KMS-11 (cell line): ENCODE results near the gene CCDC93.

Experiments
- H2AFZ ChIP-seq: fragments of 200-600 bp; sonication (generic); 2 replicates; pipeline ENCODE4 v1.6.1; 2016; ENCODE audit warnings: antibody characterized with exemption, mixed run types, low read depth
- H3K27ac ChIP-seq: fragments of 200-600 bp; sonication (generic); 2 replicates; pipeline ENCODE4 v1.6.1; 2016; ENCODE audit warnings: mild to moderate bottlenecking, mixed run types
- H3K27me3 ChIP-seq: fragments of 200-600 bp; sonication (generic); 2 replicates; pipeline ENCODE4 v1.6.1; 2017; ENCODE audit warnings: mild to moderate bottlenecking, low read depth, mixed run types, moderate library complexity; ENCODE audit not compliant: insufficient read depth
- H3K36me3 ChIP-seq: fragments of 200-600 bp; sonication (generic); 2 replicates; pipeline ENCODE4 v1.6.1; 2017; ENCODE audit warnings: mild to moderate bottlenecking, mixed run types; ENCODE audit not compliant: insufficient read depth
- H3K4me1 ChIP-seq: fragments of 200-600 bp; sonication (generic); 2 replicates; pipeline ENCODE4 v1.6.1; 2016; ENCODE audit warnings: mild to moderate bottlenecking, low read depth, mixed run types; ENCODE audit not compliant: poor library complexity, severe bottlenecking
- H3K4me2 ChIP-seq: fragments of 200-600 bp; sonication (generic); 2 replicates; pipeline ENCODE4 v1.7.0; 2016; ENCODE audit warnings: mild to moderate bottlenecking, mixed run types
- H3K4me3 ChIP-seq: fragments of 200-600 bp; sonication (generic); IDR thresholded peaks from 2 replicates; pipeline ENCODE4 v1.6.1; 2017; ENCODE audit warnings: low read depth, low read length, mixed read lengths; ENCODE audit not compliant: insufficient read depth
- H3K79me2 ChIP-seq: fragments of 200-600 bp; sonication (generic); 2 replicates; pipeline ENCODE4 v1.6.1; 2016; ENCODE audit warnings: low read depth, mixed run types; ENCODE audit not compliant: insufficient read depth
- H3K9ac ChIP-seq: fragments of 200-600 bp; sonication (generic); 2 replicates; pipeline ENCODE4 v1.6.1; 2016; ENCODE audit warnings: mild to moderate bottlenecking, mixed run types
- H4K20me1 ChIP-seq: fragments of 200-600 bp; sonication (generic); 2 replicates; pipeline ENCODE4 v1.6.1; 2016; ENCODE audit warnings: mild to moderate bottlenecking, mixed run types; ENCODE audit not compliant: insufficient read depth
- TF ChIP-seq, protein P1 (sequence below): fragments of 200-600 bp; sonication (generic); conservative IDR thresholded peaks from 2 replicates; pipeline ENCODE4 v1.6.1; 2017; ENCODE audit warnings: low read depth, mild to moderate bottlenecking, antibody characterized with exemption, low read length, moderate library complexity, mixed read lengths

Gene CCDC93

GRCh38 chr2:117957616-117958015 is 56.3 kb downstream of the CCDC93 start:
- no peak overlapping the region for H3K27ac ChIP-seq
- no peaks in the 10 kb centered on the region for H3K36me3 ChIP-seq

DNA sequence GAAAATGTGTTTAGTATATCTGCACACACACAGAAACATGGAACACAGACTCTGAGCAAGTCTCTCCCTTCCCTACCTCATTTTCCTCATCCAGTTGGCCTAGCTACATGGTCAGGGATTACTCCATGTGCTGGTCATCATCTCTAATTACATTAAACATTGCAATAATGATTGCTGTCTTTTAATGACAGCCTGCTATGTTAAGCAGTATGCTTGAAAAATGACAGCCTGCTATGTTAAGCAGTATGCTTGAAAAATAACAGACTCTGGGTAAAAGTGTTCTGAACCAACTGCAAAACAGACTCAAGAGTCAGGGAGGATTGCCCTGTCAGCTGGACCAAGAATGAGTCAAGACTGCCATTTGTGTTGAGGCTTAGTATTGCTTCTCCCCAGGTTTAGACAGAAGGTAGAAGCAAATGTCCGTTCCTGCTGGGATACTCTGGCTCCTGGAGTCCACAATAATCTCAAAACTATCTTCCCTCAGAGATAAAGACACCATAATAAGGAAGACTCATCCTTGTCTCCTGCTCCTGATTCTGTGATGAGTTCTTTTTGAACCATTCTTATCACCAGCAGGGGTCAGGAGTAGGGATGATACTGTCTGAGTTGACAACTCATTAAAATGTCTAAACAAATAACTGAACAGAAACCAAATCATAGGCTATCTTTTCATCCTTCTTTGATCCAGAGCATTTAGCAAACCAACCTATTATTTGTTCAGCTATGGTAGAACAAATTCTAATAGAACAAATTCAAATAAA is 57.7 kb downstream of the CCDC93 start:
- Histone ChIP-seq H3K79me2 (no peaks in the 10 kb centered on the region), H2AFZ (no peak overlapping the region), H3K4me1 (no peaks in the 10 kb centered on the region), H3K4me3 (no peak overlapping the region), H4K20me1 (no peaks in the 10 kb centered on the region), H3K27ac (no peak overlapping the region), H3K27me3 (no peaks in the 10 kb centered on the region), H3K4me2 (no peak overlapping the region), H3K9ac (no peak overlapping the region), H3K36me3 (no peaks in the 10 kb centered on the region)
- TF ChIP-seq, protein P1, sequence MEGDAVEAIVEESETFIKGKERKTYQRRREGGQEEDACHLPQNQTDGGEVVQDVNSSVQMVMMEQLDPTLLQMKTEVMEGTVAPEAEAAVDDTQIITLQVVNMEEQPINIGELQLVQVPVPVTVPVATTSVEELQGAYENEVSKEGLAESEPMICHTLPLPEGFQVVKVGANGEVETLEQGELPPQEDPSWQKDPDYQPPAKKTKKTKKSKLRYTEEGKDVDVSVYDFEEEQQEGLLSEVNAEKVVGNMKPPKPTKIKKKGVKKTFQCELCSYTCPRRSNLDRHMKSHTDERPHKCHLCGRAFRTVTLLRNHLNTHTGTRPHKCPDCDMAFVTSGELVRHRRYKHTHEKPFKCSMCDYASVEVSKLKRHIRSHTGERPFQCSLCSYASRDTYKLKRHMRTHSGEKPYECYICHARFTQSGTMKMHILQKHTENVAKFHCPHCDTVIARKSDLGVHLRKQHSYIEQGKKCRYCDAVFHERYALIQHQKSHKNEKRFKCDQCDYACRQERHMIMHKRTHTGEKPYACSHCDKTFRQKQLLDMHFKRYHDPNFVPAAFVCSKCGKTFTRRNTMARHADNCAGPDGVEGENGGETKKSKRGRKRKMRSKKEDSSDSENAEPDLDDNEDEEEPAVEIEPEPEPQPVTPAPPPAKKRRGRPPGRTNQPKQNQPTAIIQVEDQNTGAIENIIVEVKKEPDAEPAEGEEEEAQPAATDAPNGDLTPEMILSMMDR: no peak

More at GRCh38 chr2:117957616-117958015, 56.3 kb downstream of the CCDC93 start:
- Histone ChIP-seq H3K27me3 (no peaks in the 10 kb centered on the region), H4K20me1 (no peaks in the 10 kb centered on the region), H3K4me2 (no peak overlapping the region), H3K4me3 (no peak overlapping the region), H3K79me2 (no peaks in the 10 kb centered on the region), H3K9ac (no peak overlapping the region), H2AFZ (no peak overlapping the region), H3K4me1 (no peaks in the 10 kb centered on the region)
- TF ChIP-seq, protein P1: no peak

DNA sequence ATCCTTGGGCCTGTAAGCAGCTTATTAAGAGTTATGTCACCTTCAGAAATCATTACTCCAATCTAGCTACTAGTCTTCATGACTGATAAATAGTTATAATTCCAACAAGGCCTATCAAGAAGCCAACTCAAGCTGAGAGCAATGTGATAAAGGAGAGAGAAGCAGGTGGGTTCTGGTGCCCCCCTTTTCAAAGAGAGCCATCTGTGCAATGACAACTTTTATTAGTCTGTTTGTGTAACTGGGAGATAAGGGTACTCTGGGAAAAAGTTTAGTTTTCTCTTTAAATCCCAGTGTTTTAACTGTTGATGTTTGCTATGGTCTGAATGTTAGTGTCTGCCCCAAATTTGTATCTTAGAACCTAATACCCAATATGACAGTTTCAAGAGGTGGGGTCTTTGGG is 60.6 kb downstream of the CCDC93 start:
- H3K27me3 ChIP-seq: no peaks in the 10 kb centered on the region
- H3K4me3 ChIP-seq: no peak overlapping the region
- no peaks in the 10 kb centered on the region for H3K79me2 ChIP-seq
- no peak overlapping the region for H3K4me2 ChIP-seq
- H3K4me1 ChIP-seq: no peaks in the 10 kb centered on the region
- no peak overlapping the region for H2AFZ ChIP-seq
- H3K36me3 ChIP-seq: no peaks in the 10 kb centered on the region
- no peaks in the 10 kb centered on the region for H4K20me1 ChIP-seq
- no peak overlapping the region for H3K27ac ChIP-seq
- no peak overlapping the region for H3K9ac ChIP-seq
- TF ChIP-seq, protein P1: no peak

GRCh38 chr2:117952701-117953100 is 61.2 kb downstream of the CCDC93 start:
- Histone ChIP-seq H2AFZ (no peak overlapping the region), H3K4me2 (no peak overlapping the region), H3K9ac (no peak overlapping the region), H3K4me1 (no peaks in the 10 kb centered on the region), H4K20me1 (no peaks in the 10 kb centered on the region), H3K79me2 (no peaks in the 10 kb centered on the region), H3K36me3 (no peaks in the 10 kb centered on the region), H3K27me3 (no peaks in the 10 kb centered on the region), H3K4me3 (no peak overlapping the region), H3K27ac (no peak overlapping the region)
- TF ChIP-seq, protein P1: no peak
